ENCODE data around the gene LTA. TPM values are rescaled to one million over a fixed set of nuclear protein-coding genes. Genes with fewer than 3 reads are reported as not detected.
A peak's percentile ranks its signal among the peaks of the same experiment; 100 is the strongest.

The LTA gene
- total RNA-seq, 2 donors from 2014 or later = not detected

DNA sequence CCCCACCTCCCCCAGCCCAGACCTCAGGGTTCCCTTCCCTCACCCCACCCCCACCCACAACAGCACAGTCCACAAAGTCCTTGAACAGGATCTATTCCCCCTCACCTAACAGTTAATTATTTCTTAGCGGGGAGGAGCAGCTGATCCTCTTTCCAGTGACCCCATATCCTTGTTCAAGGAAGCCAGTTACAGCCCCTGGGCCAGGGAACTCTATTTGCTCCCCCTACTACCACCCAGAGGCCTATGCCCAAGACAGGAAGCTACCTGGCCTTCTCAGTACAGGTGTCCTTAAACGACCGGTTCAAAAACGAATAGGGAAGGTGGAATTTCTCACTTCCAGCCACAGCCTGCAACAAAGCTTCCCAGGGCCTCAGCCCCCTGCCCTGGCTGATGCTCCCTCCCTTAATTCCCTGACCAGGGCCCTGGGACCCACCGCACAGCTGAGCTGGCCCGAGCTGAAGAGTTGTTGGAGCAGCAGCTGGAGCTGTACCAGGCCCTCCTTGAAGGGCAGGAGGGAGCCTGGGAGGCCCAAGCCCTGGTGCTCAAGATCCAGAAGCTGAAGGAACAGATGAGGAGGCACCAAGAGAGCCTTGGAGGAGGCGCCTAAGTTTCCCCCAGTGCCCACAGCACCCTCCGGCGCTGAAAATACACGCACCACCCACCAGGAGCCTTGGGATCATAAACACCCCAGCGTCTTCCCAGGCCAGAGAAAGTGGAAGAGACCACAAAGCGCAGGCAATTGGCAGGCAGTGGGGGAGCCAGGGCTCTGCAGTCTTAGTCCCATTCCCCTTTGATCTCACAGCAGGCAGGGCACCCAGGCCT is 42.5 kb upstream of the LTA start:
- DNase-seq (ENCODE audit: low spot score) = no peak
- Histone ChIP-seq H3K4me3 (no peak overlapping the region), H3K27ac (no peak overlapping the region), H3K4me1 (no peaks in the 10 kb centered on the region), H3K9me3 (no peaks in the 10 kb centered on the region), H3K36me3 (peaks cover 52% of the 10 kb centered on the region), H3K27me3 (no peaks in the 10 kb centered on the region)
- TF ChIP-seq, protein P1, sequence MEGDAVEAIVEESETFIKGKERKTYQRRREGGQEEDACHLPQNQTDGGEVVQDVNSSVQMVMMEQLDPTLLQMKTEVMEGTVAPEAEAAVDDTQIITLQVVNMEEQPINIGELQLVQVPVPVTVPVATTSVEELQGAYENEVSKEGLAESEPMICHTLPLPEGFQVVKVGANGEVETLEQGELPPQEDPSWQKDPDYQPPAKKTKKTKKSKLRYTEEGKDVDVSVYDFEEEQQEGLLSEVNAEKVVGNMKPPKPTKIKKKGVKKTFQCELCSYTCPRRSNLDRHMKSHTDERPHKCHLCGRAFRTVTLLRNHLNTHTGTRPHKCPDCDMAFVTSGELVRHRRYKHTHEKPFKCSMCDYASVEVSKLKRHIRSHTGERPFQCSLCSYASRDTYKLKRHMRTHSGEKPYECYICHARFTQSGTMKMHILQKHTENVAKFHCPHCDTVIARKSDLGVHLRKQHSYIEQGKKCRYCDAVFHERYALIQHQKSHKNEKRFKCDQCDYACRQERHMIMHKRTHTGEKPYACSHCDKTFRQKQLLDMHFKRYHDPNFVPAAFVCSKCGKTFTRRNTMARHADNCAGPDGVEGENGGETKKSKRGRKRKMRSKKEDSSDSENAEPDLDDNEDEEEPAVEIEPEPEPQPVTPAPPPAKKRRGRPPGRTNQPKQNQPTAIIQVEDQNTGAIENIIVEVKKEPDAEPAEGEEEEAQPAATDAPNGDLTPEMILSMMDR (IDR thresholded peaks at IDR 0.05) = no peak

DNA sequence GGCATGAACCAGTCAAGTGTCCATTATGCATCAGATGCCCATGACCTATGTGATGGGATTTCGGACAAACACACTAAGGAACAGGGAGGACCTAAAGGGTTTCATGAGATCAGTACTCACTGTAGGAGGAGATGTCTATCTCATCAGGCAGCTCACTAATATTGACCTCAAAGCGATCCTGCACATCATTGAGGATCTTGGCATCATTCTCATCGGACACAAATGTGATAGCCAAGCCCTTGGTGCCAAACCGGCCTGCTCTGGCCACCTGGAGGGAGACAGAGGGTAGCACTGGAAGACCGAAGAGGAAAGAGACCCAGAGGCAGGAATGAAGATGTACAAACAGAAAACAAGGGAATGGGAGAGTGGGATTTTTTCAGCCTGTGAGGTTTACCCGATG is 41.4 kb upstream of the LTA start:
- H3K4me3 ChIP-seq = no peak overlapping the region
- DNase-seq (ENCODE audit: low spot score) = no peak
- no peaks in the 10 kb centered on the region for H3K4me1 ChIP-seq
- peaks cover 63% of the 10 kb centered on the region for H3K36me3 ChIP-seq
- no peaks in the 10 kb centered on the region for H3K9me3 ChIP-seq
- H3K27me3 ChIP-seq = no peaks in the 10 kb centered on the region
- H3K27ac ChIP-seq = no peak overlapping the region
- TF ChIP-seq, protein P1 (IDR thresholded peaks at IDR 0.05) = no peak

DNA sequence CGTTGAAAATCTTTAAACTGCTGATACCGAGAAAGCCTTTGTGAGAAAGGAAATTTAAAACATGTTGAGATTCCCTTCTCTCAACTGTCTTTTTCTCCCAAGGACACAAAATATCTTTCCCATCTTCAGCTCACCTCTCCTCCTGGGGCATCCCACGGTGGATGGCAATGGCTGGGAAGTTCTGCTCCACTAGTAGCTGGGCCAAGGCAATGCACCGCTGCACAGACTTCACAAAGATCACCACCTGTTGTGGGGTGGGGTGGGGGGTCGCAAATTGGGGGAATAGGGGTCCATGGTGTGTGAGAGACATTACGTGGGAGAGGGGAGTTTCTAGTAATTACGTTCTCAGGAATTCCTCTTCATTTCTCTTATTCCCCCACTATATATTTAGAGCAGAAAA is 40.9 kb upstream of the LTA start:
- H3K4me1 ChIP-seq = no peaks in the 10 kb centered on the region
- DNase-seq (ENCODE audit: low spot score) = no peak
- H3K27ac ChIP-seq = no peak overlapping the region
- no peaks in the 10 kb centered on the region for H3K9me3 ChIP-seq
- TF ChIP-seq, protein P1 (IDR thresholded peaks at IDR 0.05) = no peak
- H3K27me3 ChIP-seq = no peaks in the 10 kb centered on the region
- no peak overlapping the region for H3K4me3 ChIP-seq
- H3K36me3 ChIP-seq = peaks cover 68% of the 10 kb centered on the region

DNA sequence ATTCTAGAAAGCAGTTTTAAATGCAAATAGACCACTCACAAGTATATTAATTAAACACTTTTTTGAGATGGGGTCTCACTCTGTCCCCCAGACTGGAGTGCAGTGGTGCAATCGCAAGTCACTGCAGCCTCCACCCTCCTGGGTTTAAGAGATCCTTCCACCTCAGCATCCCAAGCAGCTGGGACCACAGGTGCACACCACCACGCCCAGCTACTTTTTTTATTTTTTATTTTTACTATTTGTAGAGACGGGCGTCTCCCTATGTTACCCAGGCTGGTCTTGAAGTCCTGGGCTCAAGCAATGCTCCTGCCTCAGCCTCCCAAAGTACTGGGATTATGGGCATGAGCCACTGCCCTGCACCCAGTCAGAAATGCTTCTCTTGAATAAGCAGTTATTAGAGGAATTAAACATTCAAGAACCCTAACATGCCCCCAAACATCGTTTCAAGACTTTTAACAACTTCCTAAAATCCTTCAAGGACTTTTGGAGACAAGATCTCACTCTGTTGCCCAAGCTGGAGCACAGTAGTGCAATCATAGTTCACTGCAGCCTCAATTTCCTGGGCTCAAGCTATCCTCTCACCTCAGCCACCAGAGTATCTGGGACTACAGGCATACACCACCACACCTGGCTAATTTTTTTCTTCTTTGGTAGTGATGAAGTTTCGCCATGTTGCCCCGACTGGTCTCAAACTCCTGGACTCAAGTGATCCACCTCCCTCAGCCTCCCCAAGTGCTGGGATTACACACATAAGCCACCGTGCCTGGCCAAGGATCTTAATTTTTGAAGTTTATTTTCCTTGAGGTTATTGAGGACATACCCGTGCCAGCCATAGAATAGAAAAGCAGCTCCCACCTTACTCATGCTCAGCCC is 40.1 kb upstream of the LTA start:
- Histone ChIP-seq H3K4me1 (no peaks in the 10 kb centered on the region), H3K27ac (peak overlapping the region in 1 of 2 donors; percentile 21), H3K27me3 (no peaks in the 10 kb centered on the region), H3K9me3 (no peaks in the 10 kb centered on the region), H3K36me3 (peaks cover 76% of the 10 kb centered on the region), H3K4me3 (no peak overlapping the region)
- TF ChIP-seq, protein P1 (IDR thresholded peaks at IDR 0.05) = no peak
- no peak for DNase-seq (ENCODE audit: low spot score)

DNA sequence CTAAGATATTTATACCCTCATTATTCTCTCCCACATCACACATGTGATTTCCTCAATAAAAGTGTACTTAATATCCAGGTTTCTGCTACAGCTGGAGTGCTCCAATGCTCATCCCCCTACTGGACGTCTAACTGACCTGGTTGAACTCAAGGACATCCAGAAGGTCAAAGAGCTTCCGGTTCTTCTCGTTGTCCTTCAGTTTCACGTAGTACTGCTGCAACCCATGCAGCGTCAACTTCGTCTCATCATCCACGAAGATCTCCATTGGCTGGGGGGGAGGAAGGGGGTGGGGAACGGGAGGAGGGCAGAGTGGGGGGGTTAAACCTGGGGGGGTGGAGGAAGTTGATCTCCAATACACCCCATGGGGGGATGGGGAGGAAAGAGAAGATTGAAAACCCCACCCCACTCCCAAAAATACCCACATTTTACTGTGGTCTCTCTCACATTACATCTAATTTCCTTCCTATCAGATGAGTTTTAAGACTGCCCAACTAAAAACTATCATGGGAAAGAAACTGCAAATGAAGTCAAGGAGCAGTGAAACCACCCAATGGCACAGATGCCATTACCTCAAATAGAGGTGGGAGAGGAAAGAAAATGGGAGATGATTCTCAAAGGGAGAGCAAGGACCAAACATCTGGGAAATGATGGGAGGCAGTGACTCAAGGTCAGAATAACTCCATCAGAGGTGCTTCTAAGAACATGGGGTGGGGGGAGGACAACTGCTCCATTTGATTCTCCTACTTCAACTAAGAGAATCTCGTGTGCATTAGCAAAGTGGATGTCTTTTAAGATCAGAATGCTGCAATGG is 39.2 kb upstream of the LTA start:
- Histone ChIP-seq H3K4me1 (no peaks in the 10 kb centered on the region), H3K27me3 (no peaks in the 10 kb centered on the region), H3K27ac (peak overlapping the region in 1 of 2 donors; percentile 21), H3K9me3 (no peaks in the 10 kb centered on the region), H3K36me3 (peaks cover 85% of the 10 kb centered on the region), H3K4me3 (no peak overlapping the region)
- DNase-seq (ENCODE audit: low spot score) = no peak
- TF ChIP-seq, protein P1 (IDR thresholded peaks at IDR 0.05) = no peak
